ENCODE data around the gene CABCOCO1. TPM values are rescaled to one million over a fixed set of nuclear protein-coding genes. Genes with fewer than 3 reads are reported as not detected.

The CABCOCO1 gene
- total RNA-seq, 1 donor, result 2.2 TPM

DNA sequence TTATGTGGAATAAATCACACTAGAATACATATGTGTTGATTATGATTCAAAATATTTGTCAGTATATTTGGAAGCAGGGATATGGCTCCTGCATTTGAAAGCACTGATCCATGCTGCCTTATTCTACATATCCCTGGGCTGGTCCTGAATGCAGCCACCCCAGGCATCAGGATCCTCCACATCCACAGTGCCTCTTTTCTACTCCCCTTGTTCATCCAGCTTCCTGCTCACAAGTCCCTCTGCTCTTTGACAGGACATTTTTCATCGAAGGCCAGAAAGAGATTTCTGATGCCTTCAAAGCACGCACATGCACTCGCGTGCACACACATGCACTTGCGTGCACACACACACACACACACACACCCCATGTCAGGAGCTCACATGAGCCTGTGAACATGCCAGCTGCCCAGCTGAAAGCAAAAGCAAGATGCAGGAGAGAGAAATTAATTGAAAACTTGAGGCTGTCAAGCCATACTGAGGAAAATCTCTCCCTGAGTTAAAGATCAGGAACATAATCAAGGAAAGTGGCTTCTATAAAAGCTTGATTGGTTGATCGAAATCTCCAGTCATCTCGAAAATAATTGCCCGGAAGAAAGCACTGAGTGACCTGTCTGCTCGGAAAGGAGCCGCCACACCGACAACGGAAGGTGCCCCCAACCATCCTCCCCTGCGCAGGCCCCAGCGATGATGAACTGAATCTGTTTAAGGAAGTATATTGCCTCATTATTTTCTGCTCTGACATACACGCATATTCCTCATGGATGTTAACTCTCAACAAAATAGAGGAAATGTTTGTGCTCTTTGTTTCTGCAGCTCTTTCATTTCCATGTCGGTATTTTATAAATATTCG is 134.8 kb downstream of the CABCOCO1 start:
- H4K20me1 ChIP-seq (ENCODE audit: insufficient read depth, low read length), result no peaks in the 10 kb centered on the region
- H3K4me1 ChIP-seq (ENCODE audit: insufficient read depth, low read length), result peaks cover 27% of the 10 kb centered on the region
- no peak overlapping the region for H3K4me2 ChIP-seq (ENCODE audit: insufficient read depth, low read length)
- no peak overlapping the region for H3K27ac ChIP-seq (ENCODE audit: low read depth, low read length)
- H3K4me3 ChIP-seq (ENCODE audit: insufficient read depth, low read length), result no peak overlapping the region
- H3K36me3 ChIP-seq (ENCODE audit: insufficient read depth, low read length), result no peaks in the 10 kb centered on the region
- no peaks in the 10 kb centered on the region for H3K79me2 ChIP-seq (ENCODE audit: insufficient read depth, low read length)
- H3K27me3 ChIP-seq (ENCODE audit: insufficient read depth, low read length), result no peaks in the 10 kb centered on the region
- DNase-seq (ENCODE audit: insufficient read length, low spot score, missing footprints), result no peak
- TF ChIP-seq CTCF (IDR thresholded peaks at IDR 0.05; ENCODE audit: extremely low read depth, low read depth, low read length), result no peak
- H2AFZ ChIP-seq (ENCODE audit: low read length), result no peak overlapping the region
- no peaks in the 10 kb centered on the region for H3K9me3 ChIP-seq (ENCODE audit: low read depth, low read length)

DNA sequence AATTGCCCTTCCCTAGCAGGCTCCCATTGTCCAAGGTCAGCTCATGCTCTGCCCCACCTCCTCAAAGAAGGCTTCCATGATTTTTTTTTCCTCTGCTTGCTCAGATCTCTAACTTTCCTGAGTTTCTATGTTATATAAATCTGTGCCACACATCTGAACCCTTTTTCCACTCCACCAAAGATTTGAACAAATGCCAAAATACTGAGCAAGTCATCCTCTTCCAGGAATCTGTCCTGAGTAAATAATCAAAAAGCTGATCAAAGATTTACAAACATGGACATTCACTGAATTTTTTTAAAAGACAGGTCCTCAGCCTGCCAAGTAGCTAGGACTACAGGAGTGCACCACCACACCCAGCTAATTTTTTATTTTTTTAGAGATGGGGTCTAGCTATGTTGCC is 136.0 kb downstream of the CABCOCO1 start:
- Histone ChIP-seq H3K27me3 (ENCODE audit: insufficient read depth, low read length) (no peaks in the 10 kb centered on the region), H3K9me3 (ENCODE audit: low read depth, low read length) (no peaks in the 10 kb centered on the region), H3K36me3 (ENCODE audit: insufficient read depth, low read length) (no peaks in the 10 kb centered on the region), H3K4me2 (ENCODE audit: insufficient read depth, low read length) (no peak overlapping the region), H2AFZ (ENCODE audit: low read length) (no peak overlapping the region), H3K79me2 (ENCODE audit: insufficient read depth, low read length) (no peaks in the 10 kb centered on the region), H4K20me1 (ENCODE audit: insufficient read depth, low read length) (no peaks in the 10 kb centered on the region), H3K4me1 (ENCODE audit: insufficient read depth, low read length) (peaks cover 16% of the 10 kb centered on the region), H3K4me3 (ENCODE audit: insufficient read depth, low read length) (no peak overlapping the region), H3K27ac (ENCODE audit: low read depth, low read length) (no peak overlapping the region)
- no peak for TF ChIP-seq CTCF (IDR thresholded peaks at IDR 0.05; ENCODE audit: extremely low read depth, low read depth, low read length)
- DNase-seq (ENCODE audit: insufficient read length, low spot score, missing footprints), result no peak

- no peaks in the 10 kb centered on the region for H3K79me2 ChIP-seq (ENCODE audit: insufficient read depth, low read length)
- peaks cover 5% of the 10 kb centered on the region for H3K4me1 ChIP-seq (ENCODE audit: insufficient read depth, low read length)
- H3K27me3 ChIP-seq (ENCODE audit: insufficient read depth, low read length), result no peaks in the 10 kb centered on the region
- H3K4me3 ChIP-seq (ENCODE audit: insufficient read depth, low read length), result no peak overlapping the region
- H3K27ac ChIP-seq (ENCODE audit: low read depth, low read length), result no peak overlapping the region
- no peaks in the 10 kb centered on the region for H4K20me1 ChIP-seq (ENCODE audit: insufficient read depth, low read length)
- no peaks in the 10 kb centered on the region for H3K9me3 ChIP-seq (ENCODE audit: low read depth, low read length)
- H3K4me2 ChIP-seq (ENCODE audit: insufficient read depth, low read length), result no peak overlapping the region
- H2AFZ ChIP-seq (ENCODE audit: low read length), result no peak overlapping the region
- TF ChIP-seq CTCF (IDR thresholded peaks at IDR 0.05; ENCODE audit: extremely low read depth, low read depth, low read length), result no peak
- no peaks in the 10 kb centered on the region for H3K36me3 ChIP-seq (ENCODE audit: insufficient read depth, low read length)
- DNase-seq (ENCODE audit: insufficient read length, low spot score, missing footprints), result no peak
Measured at GRCh38 chr10:61801484-61801883, 138.8 kb downstream of the CABCOCO1 start.

- H3K4me2 ChIP-seq (ENCODE audit: insufficient read depth, low read length), result no peak overlapping the region
- H3K4me3 ChIP-seq (ENCODE audit: insufficient read depth, low read length), result no peak overlapping the region
- no peak for TF ChIP-seq CTCF (IDR thresholded peaks at IDR 0.05; ENCODE audit: extremely low read depth, low read depth, low read length)
- no peaks in the 10 kb centered on the region for H3K79me2 ChIP-seq (ENCODE audit: insufficient read depth, low read length)
- no peak for DNase-seq (ENCODE audit: insufficient read length, low spot score, missing footprints)
- H3K36me3 ChIP-seq (ENCODE audit: insufficient read depth, low read length), result no peaks in the 10 kb centered on the region
- H4K20me1 ChIP-seq (ENCODE audit: insufficient read depth, low read length), result no peaks in the 10 kb centered on the region
- peaks cover 5% of the 10 kb centered on the region for H3K4me1 ChIP-seq (ENCODE audit: insufficient read depth, low read length)
- H3K27me3 ChIP-seq (ENCODE audit: insufficient read depth, low read length), result no peaks in the 10 kb centered on the region
- no peak overlapping the region for H3K27ac ChIP-seq (ENCODE audit: low read depth, low read length)
- no peaks in the 10 kb centered on the region for H3K9me3 ChIP-seq (ENCODE audit: low read depth, low read length)
- H2AFZ ChIP-seq (ENCODE audit: low read length), result no peak overlapping the region
Measured at GRCh38 chr10:61803269-61803668, 140.5 kb downstream of the CABCOCO1 start.
